DOHH2 (cell line): ENCODE data around the gene UBE2H.

ENCODE experiments used
- EZH2phosphoT487 ChIP-seq: fragments of 200-600 bp; sonication (generic); IDR thresholded peaks from 2 replicates; pipeline ENCODE4 v1.6.1; 2017; ENCODE audit warnings: borderline replicate concordance, mild to moderate bottlenecking, antibody characterized with exemption, low read length, moderate library complexity, mixed read lengths
- TF ChIP-seq, protein P1 (sequence below): fragments of 200-600 bp; sonication (generic); IDR thresholded peaks from one replicate; pipeline ENCODE4 v1.5.1; 2014; ENCODE audit warnings: antibody characterized with exemption, mild to moderate bottlenecking, low read depth, low read length; ENCODE audit not compliant: poor library complexity, severe bottlenecking

DNA sequence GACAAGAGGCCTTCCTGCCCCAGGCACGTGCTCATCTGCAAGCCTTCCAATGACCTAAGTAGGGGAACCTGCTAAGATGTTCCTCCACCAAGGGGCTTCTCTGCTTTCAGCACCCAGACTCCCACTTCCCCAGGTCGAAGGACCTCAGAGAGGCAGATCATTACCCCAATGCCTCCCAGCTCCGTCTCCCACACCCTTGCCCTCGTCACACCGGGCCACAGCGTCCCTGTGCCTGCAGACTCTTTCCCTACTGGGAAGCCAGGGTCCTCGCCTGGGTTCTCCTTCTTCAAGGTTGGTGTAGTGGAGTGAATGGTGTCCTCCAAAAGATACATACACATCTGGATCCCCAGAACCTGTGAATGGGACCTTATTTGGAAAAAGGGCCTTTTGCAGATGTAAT, 151.9 kb downstream of the UBE2H start:
- TF ChIP-seq, protein P1, sequence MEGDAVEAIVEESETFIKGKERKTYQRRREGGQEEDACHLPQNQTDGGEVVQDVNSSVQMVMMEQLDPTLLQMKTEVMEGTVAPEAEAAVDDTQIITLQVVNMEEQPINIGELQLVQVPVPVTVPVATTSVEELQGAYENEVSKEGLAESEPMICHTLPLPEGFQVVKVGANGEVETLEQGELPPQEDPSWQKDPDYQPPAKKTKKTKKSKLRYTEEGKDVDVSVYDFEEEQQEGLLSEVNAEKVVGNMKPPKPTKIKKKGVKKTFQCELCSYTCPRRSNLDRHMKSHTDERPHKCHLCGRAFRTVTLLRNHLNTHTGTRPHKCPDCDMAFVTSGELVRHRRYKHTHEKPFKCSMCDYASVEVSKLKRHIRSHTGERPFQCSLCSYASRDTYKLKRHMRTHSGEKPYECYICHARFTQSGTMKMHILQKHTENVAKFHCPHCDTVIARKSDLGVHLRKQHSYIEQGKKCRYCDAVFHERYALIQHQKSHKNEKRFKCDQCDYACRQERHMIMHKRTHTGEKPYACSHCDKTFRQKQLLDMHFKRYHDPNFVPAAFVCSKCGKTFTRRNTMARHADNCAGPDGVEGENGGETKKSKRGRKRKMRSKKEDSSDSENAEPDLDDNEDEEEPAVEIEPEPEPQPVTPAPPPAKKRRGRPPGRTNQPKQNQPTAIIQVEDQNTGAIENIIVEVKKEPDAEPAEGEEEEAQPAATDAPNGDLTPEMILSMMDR = no peak
- no peak for TF ChIP-seq EZH2phosphoT487
